ENCODE measurements around the gene OSER1. TPM values are rescaled to one million over a fixed set of nuclear protein-coding genes. Genes with fewer than 3 reads are reported as not detected.
"Not testable (repeated sequence)": the region's sequence is repeated elsewhere in the genome, so short reads cannot be mapped to it uniquely, and the experiment has no call there.

The OSER1 gene
- total RNA-seq, 1 experiment from 2014 or later, result 34.8 TPM

DNA sequence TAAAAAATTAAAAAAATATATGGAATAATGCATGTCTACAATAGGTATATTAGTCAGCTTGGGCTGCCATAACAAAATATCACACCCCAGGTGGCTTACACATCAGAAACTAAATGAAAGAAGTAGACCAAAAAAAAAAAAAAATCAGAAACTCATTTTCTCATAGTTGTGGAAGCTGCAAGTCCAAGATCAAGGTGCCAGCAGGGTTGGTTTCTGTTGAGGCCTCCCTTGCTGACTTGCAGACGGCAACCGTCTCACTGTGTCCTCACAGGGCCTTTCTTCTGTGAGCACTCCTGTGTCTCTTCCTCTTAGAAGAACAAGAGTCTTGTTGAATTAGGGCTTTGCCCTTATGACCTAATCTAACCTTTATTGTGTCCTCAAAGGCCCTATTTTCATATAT lies 25.1 kb upstream of the OSER1 start:
- H3K9me3 ChIP-seq (ENCODE audit: low read length), result no peaks in the 10 kb centered on the region
- ChIA-PET POLR2A (ENCODE audit: unreplicated experiment) (no interaction called here), CTCF (no interaction called here)
- H3K9ac ChIP-seq (ENCODE audit: low read length), result no peak overlapping the region
- no peak overlapping the region for H3K4me3 ChIP-seq (ENCODE audit: low read length)
- H3K36me3 ChIP-seq (ENCODE audit: low read depth, low read length), result no peaks in the 10 kb centered on the region
- H2AFZ ChIP-seq (ENCODE audit: low read length), result no peak overlapping the region
- DNase-seq (no peak), ATAC-seq (no peak)
- no peaks in the 10 kb centered on the region for H4K20me1 ChIP-seq (ENCODE audit: low read length)
- TF ChIP-seq EZH2phosphoT487 (IDR thresholded peaks at IDR 0.05; ENCODE audit: borderline replicate concordance, low read length) (no peak), EZH2 (IDR thresholded peaks at IDR 0.05; ENCODE audit: low read length, unreplicated experiment) (no peak)
- TF ChIP-seq, protein P1, sequence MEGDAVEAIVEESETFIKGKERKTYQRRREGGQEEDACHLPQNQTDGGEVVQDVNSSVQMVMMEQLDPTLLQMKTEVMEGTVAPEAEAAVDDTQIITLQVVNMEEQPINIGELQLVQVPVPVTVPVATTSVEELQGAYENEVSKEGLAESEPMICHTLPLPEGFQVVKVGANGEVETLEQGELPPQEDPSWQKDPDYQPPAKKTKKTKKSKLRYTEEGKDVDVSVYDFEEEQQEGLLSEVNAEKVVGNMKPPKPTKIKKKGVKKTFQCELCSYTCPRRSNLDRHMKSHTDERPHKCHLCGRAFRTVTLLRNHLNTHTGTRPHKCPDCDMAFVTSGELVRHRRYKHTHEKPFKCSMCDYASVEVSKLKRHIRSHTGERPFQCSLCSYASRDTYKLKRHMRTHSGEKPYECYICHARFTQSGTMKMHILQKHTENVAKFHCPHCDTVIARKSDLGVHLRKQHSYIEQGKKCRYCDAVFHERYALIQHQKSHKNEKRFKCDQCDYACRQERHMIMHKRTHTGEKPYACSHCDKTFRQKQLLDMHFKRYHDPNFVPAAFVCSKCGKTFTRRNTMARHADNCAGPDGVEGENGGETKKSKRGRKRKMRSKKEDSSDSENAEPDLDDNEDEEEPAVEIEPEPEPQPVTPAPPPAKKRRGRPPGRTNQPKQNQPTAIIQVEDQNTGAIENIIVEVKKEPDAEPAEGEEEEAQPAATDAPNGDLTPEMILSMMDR (conservative IDR thresholded peaks at IDR 0.05; ENCODE audit: low read depth, low read length), result no peak
- no peak overlapping the region for H3K27ac ChIP-seq (ENCODE audit: low read length)
- H3K4me2 ChIP-seq (ENCODE audit: low read length), result no peak overlapping the region
- H3K27me3 ChIP-seq (ENCODE audit: low read length), result no peaks in the 10 kb centered on the region
- no peaks in the 10 kb centered on the region for H3K4me1 ChIP-seq (ENCODE audit: insufficient read depth, low read length)
- H3K9me2 ChIP-seq (replicated peaks; ENCODE audit: low read length), result no peaks in the 10 kb centered on the region
- BruUV-seq (replicated peaks), result no TSS peak
- H3K79me2 ChIP-seq (ENCODE audit: low read length), result no peaks in the 10 kb centered on the region
- H3F3A ChIP-seq (ENCODE audit: low read length, unreplicated experiment), result no peaks in the 10 kb centered on the region
- intact Hi-C loops (cut with micrococcal nuclease), result no loop called here

DNA sequence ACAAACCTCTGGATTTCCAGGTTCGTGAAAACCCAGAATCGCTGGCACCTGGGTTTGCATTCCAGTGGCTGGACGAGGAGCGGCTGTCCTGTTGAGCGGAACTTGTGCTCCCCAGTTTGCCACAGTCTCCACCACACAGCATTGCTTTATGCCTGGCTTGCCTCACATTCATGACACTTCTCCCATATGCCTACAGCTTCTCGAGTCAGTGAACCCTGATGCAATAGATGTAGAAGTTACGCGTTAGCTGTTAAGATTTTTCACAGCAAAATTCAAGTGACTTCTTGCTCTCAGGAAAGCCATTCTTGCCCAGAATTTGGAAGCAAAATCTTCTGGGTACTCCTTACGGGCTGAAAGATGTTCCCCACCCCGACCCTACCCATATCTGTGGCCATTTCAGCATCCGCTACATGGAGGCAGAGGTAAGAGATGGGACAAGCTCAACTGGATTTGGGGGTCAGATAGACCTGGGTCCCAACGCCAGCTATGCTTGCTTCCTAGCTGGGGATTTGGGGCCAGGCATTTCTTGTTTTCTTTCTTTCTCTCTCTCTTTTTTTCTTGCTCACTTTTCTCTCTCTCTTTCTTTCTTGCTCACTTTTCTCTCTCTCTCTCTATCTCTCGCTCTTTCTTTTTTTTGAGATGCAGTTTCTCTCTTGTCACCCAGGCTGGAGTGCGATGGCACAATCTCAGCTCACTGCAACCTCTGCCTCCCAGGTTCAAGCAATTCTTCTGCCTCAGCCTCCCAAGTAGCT lies 24.2 kb upstream of the OSER1 start:
- no peak overlapping the region for H3K4me3 ChIP-seq (ENCODE audit: low read length)
- no peaks in the 10 kb centered on the region for H3F3A ChIP-seq (ENCODE audit: low read length, unreplicated experiment)
- no peak overlapping the region for H3K27ac ChIP-seq (ENCODE audit: low read length)
- H4K20me1 ChIP-seq (ENCODE audit: low read length), result no peaks in the 10 kb centered on the region
- ChIA-PET POLR2A (ENCODE audit: unreplicated experiment) (no interaction called here), CTCF (no interaction called here)
- BruUV-seq (replicated peaks), result no TSS peak
- no peaks in the 10 kb centered on the region for H3K9me3 ChIP-seq (ENCODE audit: low read length)
- H3K9me2 ChIP-seq (replicated peaks; ENCODE audit: low read length), result no peaks in the 10 kb centered on the region
- H2AFZ ChIP-seq (ENCODE audit: low read length), result no peak overlapping the region
- DNase-seq (no peak), ATAC-seq (no peak)
- H3K79me2 ChIP-seq (ENCODE audit: low read length), result no peaks in the 10 kb centered on the region
- H3K9ac ChIP-seq (ENCODE audit: low read length), result no peak overlapping the region
- H3K36me3 ChIP-seq (ENCODE audit: low read depth, low read length), result no peaks in the 10 kb centered on the region
- no peak overlapping the region for H3K4me2 ChIP-seq (ENCODE audit: low read length)
- TF ChIP-seq EZH2phosphoT487 (IDR thresholded peaks at IDR 0.05; ENCODE audit: borderline replicate concordance, low read length) (no peak), EZH2 (IDR thresholded peaks at IDR 0.05; ENCODE audit: low read length, unreplicated experiment) (no peak)
- TF ChIP-seq, protein P1 (conservative IDR thresholded peaks at IDR 0.05; ENCODE audit: low read depth, low read length), result no peak
- intact Hi-C loops (cut with micrococcal nuclease), result no loop called here
- H3K27me3 ChIP-seq (ENCODE audit: low read length), result no peaks in the 10 kb centered on the region
- H3K4me1 ChIP-seq (ENCODE audit: insufficient read depth, low read length), result no peaks in the 10 kb centered on the region

DNA sequence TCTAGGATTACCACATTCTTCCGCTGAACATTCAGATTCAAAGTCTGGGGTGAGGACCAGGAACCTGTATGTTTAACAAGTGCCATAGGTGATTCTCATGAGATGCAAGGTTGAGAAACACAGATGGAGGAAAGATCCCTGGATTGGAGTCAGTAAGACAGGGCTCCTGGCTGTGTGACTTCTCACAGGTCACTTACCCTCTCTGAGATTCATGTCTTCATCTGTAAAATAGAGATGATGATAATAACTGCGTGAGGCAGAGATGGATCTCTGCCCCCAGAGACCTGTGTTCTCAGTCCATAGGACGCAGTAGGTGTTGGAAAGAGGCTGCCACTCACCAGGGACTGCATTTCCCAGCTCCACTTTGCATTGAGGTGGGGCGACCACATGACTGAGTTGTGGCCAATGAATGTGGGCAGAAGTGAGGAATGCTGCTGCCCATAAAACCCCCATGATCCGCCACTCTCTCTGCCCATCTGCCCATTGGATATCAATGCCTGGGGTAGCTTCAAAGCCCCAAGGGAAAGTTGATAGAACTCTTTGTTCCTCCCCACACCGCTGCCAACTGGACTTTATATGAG lies 23.0 kb upstream of the OSER1 start:
- Histone ChIP-seq H3K9ac (ENCODE audit: low read length) (no peak overlapping the region), H3K9me2 (replicated peaks; ENCODE audit: low read length) (no peaks in the 10 kb centered on the region), H2AFZ (ENCODE audit: low read length) (no peak overlapping the region), H4K20me1 (ENCODE audit: low read length) (no peaks in the 10 kb centered on the region), H3F3A (ENCODE audit: low read length, unreplicated experiment) (no peaks in the 10 kb centered on the region), H3K27me3 (ENCODE audit: low read length) (no peaks in the 10 kb centered on the region), H3K79me2 (ENCODE audit: low read length) (no peaks in the 10 kb centered on the region), H3K36me3 (ENCODE audit: low read depth, low read length) (no peaks in the 10 kb centered on the region), H3K4me3 (ENCODE audit: low read length) (no peak overlapping the region), H3K4me1 (ENCODE audit: insufficient read depth, low read length) (no peaks in the 10 kb centered on the region), H3K9me3 (ENCODE audit: low read length) (no peaks in the 10 kb centered on the region), H3K27ac (ENCODE audit: low read length) (no peak overlapping the region), H3K4me2 (ENCODE audit: low read length) (no peak overlapping the region)
- intact Hi-C loops (cut with micrococcal nuclease), result no loop called here
- BruUV-seq (replicated peaks), result no TSS peak
- POLR2A ChIA-PET (ENCODE audit: unreplicated experiment), result interaction anchor here (0.6 kb wide), 1 partner anchor 87 kb away, joined by 3 read pairs; no protein-coding TSS in a partner anchor
- DNase-seq (no peak), ATAC-seq (no peak)
- CTCF ChIA-PET, result no interaction called here
- no peak for TF ChIP-seq EZH2 (IDR thresholded peaks at IDR 0.05; ENCODE audit: low read length, unreplicated experiment)
- TF ChIP-seq EZH2phosphoT487 (IDR thresholded peaks at IDR 0.05; ENCODE audit: borderline replicate concordance, low read length), result no peak
- TF ChIP-seq, protein P1 (conservative IDR thresholded peaks at IDR 0.05; ENCODE audit: low read depth, low read length), result no peak

DNA sequence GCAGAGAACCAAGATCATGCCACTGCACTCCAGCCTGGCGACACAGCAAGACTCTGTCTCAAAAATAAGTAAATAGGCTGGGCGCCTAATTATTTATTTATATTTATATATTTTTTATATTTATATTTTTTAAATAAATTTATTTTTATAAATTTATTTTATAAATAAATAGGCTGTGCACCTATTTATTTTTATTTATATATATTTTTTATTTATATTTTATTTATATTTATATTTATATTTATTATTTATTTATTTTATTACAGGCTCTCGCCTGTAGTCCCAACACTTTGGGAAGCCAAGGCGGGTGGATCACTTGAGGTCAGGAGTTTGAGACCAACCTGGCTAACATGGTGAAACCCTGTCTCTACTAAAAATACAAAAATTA lies 21.9 kb upstream of the OSER1 start:
- BruUV-seq (replicated peaks); H3K4me1 ChIP-seq (ENCODE audit: insufficient read depth, low read length); H3K27ac ChIP-seq (ENCODE audit: low read length); intact Hi-C loops (cut with micrococcal nuclease); H3K4me3 ChIP-seq (ENCODE audit: low read length); POLR2A ChIA-PET (ENCODE audit: unreplicated experiment); H3K36me3 ChIP-seq (ENCODE audit: low read depth, low read length); CTCF ChIA-PET; H3K9ac ChIP-seq (ENCODE audit: low read length); ATAC-seq; DNase-seq; H3K27me3 ChIP-seq (ENCODE audit: low read length); H3K9me2 ChIP-seq (replicated peaks; ENCODE audit: low read length); H3K4me2 ChIP-seq (ENCODE audit: low read length); H3K9me3 ChIP-seq (ENCODE audit: low read length); H3F3A ChIP-seq (ENCODE audit: low read length, unreplicated experiment); H2AFZ ChIP-seq (ENCODE audit: low read length); H3K79me2 ChIP-seq (ENCODE audit: low read length); H4K20me1 ChIP-seq (ENCODE audit: low read length): not testable (repeated sequence)
